ENCODE results near the gene DES.
"Not testable (repeated sequence)": the region's sequence is repeated elsewhere in the genome, so short reads cannot be mapped to it uniquely, and the experiment has no call there.

The DES gene

DNA sequence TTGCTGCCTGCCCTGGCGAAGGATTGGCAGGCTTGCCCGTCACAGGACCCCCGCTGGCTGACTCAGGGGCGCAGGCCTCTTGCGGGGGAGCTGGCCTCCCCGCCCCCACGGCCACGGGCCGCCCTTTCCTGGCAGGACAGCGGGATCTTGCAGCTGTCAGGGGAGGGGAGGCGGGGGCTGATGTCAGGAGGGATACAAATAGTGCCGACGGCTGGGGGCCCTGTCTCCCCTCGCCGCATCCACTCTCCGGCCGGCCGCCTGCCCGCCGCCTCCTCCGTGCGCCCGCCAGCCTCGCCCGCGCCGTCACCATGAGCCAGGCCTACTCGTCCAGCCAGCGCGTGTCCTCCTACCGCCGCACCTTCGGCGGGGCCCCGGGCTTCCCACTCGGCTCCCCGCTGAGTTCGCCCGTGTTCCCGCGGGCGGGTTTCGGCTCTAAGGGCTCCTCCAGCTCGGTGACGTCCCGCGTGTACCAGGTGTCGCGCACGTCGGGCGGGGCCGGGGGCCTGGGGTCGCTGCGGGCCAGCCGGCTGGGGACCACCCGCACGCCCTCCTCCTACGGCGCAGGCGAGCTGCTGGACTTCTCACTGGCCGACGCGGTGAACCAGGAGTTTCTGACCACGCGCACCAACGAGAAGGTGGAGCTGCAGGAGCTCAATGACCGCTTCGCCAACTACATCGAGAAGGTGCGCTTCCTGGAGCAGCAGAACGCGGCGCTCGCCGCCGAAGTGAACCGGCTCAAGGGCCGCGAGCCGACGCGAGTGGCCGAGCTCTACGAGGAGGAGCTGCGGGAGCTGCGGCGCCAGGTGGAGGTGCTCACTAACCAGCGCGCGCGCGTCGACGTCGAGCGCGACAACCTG lies at the start of gene DES:
Gene DES, plus strand, starts transcription at position 223 of the 857 bp plus-strand sequence. Its CDS starts 86 bp downstream, at position 309.
- DNase-seq (ENCODE audit: low read depth) = no peak
- H3K4me3 ChIP-seq (ENCODE audit: low read depth, low read length) = peak within 1 kb of the TSS; percentile 60

DNA sequence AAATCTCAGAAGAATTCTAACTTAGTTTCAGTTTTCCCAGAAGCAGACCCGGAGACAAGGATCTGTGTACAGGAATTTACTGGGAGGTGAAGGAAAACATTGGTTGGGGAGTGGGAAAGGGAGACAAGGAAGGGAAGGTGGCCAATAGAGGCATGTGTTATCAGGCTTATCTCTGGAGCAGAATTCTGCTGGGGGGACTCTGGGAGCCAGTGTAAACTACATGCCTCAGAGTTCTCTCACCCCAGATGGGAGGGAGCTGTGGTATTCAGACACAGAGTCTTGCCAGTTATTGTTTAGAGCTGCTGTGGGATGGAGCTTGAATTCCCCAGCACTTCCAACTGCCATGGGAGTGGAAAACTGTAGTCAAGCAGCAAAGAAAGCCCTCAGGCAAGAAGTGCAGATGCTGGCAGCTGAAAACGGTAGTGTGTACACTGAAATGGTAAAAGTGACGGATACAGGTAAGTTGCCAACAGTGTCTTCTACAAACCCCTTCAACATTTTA lies 49.4 kb upstream of the DES start:
- H3K4me3 ChIP-seq (ENCODE audit: low read depth, low read length) = peak overlapping the region; percentile 6

DNA sequence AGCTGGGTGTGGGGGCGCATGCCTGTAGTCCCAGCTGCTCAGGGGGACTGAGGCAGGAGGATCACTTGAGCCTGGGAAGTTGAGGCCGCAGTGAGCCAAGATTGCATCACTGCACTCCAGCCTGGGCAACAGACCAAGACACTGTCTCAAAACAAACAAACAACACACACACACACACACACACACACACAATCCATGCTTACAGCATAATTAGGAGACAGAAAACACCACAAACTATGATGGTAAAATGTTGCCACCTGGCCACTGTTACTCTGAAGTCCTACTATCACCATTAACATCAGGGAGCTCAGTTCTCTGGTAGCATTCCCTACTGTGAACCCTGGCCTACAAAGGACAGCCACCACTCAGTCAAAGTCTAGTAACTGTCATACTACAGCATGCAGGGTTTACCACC lies 48.7 kb upstream of the DES start:
- H3K4me3 ChIP-seq (ENCODE audit: low read depth, low read length) = no peak overlapping the region
- DNase-seq (ENCODE audit: low read depth) = peak; percentile 56

More for the DNA sequence above, 49.4 kb upstream of the DES start:
- peak; percentile 40 for DNase-seq (ENCODE audit: low read depth)

DNA sequence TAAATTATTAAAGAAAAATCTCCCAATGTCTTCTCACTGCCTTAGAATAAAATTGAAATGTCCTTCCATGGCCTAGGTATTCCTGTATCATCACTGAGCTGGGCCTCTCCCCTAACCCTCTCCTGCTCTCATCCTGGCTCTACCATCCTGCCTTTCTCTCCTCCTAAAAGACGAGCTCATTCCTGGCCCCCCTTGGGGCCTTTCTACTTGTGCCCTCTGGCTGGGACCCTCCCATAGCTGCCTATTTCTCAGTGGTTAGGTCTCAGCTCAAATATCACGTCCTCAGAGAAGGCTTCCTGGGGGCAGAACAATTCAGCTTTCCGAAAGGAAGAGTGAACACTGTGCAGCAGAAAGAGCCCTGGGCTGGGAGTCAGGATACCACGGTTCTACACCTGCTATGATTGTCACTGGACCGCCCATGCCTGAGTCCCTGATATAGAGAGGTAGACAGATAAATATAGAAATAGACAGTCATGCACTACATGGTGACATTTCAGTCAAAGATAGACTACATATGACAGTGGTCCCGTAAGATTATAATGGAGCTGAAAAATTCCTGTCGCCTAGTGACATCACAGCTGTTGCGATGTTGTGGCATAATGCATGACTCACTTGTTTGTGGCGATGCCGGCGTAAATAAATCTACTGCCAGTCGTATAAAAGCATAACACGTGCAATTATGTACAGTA lies 39.9 kb upstream of the DES start:
- no peak for DNase-seq (ENCODE audit: low read depth)
- H3K4me3 ChIP-seq (ENCODE audit: low read depth, low read length) = no peak overlapping the region

DNA sequence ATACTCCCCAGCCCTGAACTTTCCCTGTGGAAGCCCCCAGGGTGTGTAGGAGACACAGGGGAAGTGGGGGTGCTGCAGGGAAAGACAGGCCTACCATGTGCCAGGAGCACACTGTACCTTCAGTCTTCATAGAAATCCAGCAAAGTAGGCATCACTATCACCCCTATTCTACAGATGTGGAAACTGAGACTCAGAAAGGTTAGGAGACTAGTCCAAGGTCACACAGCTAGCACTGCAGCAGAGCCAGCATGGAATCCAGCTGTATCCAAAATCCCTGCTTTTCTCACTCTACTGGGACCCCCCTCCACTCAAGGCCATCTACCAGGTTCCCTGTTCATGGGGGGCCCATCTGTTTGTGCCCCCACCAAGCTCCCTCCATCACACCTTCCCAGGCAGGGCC lies 37.3 kb upstream of the DES start:
- H3K4me3 ChIP-seq (ENCODE audit: low read depth, low read length) = no peak overlapping the region
- DNase-seq (ENCODE audit: low read depth) = no peak

DNA sequence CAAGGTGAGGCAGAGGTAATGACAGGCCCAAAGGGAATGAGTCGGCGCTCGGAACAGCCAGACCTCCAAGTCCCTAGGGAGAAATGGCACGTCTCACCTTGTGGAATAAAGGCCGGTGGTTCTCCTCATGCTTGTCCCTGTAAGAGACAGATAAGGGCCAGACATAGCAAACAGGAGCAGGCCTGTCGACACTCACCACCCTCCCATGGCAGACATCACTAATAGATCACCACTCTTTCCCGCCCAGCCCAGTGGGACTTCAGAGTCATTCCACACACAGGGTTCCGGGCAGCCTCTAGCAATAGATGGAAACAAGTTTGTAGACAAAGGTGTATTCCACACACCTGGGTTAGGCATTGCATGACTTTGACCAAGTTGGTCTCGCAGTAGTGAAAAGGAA lies 36.7 kb upstream of the DES start:
- no peak overlapping the region for H3K4me3 ChIP-seq (ENCODE audit: low read depth, low read length)
- DNase-seq (ENCODE audit: low read depth) = no peak

DNA sequence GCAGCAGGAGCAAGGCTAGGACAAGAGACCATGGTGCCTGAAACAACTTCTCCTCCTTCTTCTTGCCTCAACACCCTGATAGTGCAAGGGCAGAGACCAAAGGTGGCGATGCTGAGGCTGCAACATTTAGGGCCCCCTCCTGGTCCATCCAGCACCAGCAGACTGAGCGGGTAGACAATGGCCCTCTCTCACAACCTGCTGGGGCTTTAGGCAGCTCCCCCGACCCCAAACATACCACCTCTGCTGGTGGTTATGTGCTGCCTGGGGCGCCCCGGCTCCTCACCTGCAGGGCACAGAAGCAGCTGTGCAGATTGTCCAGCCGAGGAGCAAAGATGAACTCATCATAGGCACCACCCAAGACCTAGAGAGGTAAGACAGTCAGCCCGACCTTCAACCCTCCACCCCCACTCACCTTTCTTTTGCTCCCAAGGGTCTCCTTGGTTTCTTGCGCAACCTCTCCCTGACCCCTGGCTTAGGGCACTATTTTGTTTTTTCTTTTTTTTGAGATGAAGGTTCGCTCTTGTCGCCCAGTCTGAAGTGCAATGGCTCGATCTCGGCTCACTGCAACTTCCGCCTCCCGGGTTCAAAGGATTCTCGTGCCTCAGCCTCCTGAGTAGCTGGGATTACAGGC lies 34.0 kb upstream of the DES start:
- no peak overlapping the region for H3K4me3 ChIP-seq (ENCODE audit: low read depth, low read length)
- DNase-seq (ENCODE audit: low read depth) = no peak

DNA sequence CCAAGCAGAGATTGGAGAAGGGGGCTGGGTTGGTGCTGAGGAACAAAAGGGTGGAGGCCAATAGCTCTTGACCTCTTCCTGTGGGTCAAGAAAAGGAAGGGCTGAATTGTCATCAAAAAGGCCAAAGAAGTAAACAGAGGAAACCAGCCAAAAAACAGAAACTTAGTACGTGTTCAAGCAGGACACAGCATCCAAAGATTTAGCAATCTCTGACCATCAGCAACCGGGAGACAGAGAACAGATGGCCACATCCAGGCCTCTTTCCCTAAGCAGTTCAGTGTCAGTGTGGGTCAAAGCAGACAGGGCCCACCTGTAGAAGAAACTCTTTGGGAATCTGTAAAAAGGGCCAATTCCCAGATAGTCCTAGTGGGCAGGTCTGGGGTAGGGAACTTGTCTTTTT lies 33.3 kb upstream of the DES start:
- DNase-seq (ENCODE audit: low read depth) = no peak
- H3K4me3 ChIP-seq (ENCODE audit: low read depth, low read length) = no peak overlapping the region

DNA sequence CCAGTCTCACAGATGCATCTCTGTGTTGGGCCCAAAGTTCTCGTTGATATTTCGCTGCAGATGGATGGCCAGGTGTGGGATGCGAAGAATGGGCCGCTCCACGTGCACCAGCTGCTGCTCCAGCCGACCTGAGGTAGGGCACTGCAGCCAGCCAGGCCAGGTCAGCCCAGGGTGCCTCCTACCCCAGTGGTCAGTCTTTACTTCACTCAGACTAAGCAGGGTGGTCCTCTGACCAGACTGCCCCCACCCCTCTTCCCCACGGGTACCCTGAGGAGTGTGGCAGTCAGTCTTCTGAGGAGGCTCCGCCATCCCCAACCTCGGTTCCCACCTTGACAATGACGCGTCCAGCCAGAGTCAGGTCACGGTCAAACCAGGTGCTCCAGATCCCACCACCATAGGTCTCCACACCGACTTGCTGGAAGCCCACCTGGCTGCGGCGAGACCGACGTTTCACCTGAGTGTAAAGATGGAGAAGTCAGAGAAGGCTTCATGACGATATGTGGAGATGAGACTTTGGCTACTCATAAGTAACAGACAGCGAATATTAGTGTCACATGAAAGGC lies 32.1 kb upstream of the DES start:
- no peak overlapping the region for H3K4me3 ChIP-seq (ENCODE audit: low read depth, low read length)

DNA sequence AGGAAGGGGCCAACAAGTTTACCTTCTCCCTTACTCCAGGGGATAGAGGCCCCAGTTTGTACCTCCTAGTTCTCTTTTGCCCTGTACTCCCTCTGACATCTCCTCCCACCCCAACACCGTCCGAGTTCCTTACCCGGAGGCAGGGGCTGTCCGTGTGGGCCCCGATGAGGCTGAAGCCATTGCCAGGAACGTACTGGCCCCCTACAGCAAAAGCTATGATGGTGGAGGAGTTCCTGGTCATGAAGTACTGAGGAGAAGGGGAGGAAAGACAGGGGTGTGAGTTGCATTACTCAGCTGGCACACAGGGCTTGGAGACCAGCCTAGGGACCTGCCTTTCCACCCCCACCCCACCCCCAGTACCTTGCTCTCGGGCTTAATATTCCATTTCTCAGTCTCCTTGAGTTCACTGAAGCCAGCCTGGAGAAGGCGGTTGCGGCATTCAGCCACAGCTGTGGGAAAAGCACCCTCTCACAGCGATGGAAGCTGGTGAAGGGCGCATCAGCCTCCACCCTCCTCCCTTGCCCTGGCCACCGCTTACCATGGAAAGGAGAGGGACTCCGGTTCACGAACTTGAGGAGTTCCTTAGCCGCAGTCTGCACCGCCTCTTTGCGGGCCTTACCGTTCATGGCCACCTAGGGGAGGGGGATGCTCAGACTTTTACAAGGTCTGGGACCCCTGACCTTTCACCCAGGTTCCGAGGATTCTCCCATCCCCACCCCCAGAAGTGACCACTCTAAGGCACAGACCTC lies 31.5 kb upstream of the DES start:
- H3K4me3 ChIP-seq (ENCODE audit: low read depth, low read length) = peak overlapping the region; percentile 91
- no peak for DNase-seq (ENCODE audit: low read depth)

More for the DNA sequence above, 32.1 kb upstream of the DES start:
- no peak for DNase-seq (ENCODE audit: low read depth)

DNA sequence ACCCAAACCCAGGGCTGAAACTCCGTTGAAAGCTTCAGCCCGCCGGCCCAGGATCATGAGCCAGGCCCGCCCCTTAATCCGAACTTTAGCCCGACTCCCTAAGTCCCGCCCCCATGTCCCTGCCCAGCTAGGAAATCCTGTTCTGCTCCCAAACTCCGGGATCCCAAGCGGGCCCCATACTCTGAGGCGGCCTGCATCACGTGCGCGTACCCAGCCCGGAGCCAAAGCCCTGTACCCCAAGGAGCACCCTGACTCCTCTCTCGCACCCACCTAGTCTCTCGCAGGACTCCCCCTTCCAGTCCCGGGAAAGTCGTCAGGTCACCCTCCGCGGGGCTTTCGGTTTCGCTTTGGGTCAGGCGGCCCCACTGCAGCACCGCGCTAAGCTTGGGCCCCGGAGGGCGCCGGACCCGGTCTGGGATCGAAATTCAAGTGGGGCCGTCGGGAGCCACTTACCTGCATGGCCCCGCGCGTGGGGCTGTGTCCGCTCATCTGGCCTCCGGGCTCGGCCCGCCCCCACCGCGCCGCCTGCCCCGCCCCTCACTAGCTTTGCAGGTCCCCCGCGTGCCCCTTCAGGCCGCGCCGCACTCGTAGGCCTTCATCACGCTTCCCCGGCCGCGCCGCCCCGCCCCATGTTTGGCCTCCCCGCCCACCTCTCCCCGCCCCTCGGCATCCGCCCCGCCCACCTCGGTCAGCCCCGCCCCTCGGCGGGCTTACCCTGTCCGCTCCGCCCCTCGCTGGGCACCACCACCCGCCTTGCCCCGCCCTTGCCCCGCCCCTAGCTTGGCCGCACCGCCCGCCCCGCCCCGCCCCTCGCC lies 30.7 kb upstream of the DES start, which contains the start of gene DNPEP:
Gene DNPEP, minus strand, starts transcription at position 607 of the 815 bp plus-strand sequence. Its CDS starts 118 bp downstream, at position 489.
- no peak for DNase-seq (ENCODE audit: low read depth)
- peak within 1 kb of the TSS; percentile 91 for H3K4me3 ChIP-seq (ENCODE audit: low read depth, low read length)

DNA sequence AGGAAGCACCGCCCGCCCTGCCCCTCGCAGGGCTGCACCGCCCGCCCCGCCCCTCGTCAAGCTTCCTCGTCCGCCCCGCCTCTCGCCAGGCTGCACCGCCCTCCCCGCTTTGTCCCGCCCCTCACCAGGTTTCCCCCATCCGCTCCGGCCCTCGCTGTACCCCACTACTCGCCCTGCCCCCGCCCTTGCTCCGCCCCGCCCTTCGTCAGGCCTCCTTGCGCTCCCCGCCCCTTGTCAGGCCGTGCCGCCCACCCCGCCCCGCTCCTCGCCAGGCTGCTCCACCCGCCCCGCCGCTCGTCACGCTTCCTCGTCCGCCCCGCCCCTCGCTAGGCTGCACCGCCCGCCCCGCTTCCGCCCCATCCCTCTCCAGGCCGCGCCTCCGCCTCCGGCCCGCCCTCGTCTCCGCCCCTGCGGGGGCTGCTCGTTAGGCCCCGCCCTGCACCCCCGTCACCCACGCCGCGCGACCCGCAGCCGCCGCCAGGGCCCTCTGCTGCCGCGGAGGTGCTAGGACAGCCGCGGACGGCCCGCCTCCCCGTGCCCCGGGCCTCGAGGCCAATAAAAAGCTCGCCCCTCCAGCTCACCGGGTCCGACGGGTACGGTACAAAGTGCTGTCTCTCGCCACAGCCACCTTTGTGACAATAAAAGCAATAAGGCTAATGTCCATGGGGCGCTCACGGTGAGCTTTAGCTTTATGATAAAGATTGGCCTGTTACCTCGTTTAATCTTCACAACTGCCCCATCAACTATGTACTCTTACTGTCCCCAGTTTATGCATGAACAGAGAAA lies 29.9 kb upstream of the DES start:
- H3K4me3 ChIP-seq (ENCODE audit: low read depth, low read length) = peak overlapping the region; percentile 44
- peak; percentile 92 for DNase-seq (ENCODE audit: low read depth)

DNA sequence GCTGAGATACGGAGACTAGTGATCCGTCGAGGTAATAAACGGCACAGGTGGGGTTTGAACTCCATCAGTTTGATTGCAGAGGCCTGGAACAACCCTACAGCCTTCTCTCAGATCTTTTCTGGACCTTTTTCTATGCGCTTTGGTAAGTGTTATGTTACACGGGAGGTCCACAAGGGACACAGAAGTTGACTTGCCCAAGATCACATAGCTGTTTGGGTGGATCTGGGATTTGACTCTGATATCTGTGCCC lies 29.3 kb upstream of the DES start:
- peak overlapping the region; percentile 44 for H3K4me3 ChIP-seq (ENCODE audit: low read depth, low read length)
- no peak for DNase-seq (ENCODE audit: low read depth)

DNA sequence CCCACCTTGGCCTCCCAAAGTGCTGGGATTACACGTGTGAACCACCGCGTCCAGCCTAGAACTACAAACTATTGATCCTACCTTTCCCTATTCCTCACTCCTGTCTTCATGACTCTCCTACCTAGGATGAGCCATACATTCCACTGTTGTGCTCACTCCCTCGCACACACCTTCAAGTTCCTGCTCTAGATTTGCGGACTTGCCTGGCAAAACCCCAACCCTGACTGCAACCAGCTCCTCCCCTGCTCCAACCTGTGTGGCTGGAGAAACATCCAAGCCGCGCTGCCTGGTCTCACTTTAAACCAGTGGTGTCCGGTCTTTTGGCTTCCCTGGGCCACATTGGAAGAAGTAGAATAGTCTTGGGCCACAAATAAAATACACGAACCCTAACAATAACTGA lies 25.4 kb upstream of the DES start:
- H3K4me3 ChIP-seq (ENCODE audit: low read depth, low read length) = no peak overlapping the region
- no peak for DNase-seq (ENCODE audit: low read depth)

DNA sequence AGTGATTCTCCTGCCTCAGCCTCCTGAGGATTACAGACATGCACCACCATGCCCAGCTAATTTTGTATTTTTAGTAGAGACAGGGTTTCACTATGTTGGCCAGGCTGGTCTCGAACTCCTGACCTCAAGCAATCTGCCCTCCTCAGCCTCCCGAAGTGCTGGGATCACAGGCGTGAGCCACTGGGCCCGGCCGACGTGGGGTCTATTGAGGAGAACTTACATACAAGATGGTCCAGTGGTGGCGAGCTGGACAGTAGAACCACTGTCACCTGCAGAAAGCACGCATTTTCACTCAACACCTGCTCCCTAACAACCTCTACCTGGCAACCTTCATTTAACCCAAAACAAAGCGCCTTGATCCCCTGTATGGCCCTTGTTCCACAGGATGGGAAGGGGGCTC lies 23.1 kb upstream of the DES start:
- not testable (repeated sequence) for DNase-seq (ENCODE audit: low read depth); H3K4me3 ChIP-seq (ENCODE audit: low read depth, low read length)

DNA sequence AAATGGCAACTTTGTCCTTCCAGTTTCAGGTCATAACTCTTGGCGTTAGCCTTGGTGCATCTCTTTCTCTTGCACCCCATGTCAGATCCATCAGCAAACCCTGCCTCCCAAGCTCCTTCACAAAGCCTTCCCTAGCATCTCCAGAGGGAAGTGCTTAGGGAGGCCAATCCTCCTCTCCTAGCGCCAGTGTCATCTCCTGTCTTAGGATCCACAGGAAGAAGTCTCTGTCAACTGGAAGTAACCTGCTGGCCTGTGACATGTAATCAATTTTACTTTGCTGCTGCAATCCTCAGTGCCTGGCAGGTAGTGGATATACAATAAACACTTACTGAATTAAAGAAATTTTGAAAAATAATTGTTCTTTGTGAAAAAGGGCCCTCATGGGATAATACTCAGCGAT lies 22.6 kb upstream of the DES start:
- DNase-seq (ENCODE audit: low read depth) = no peak
- H3K4me3 ChIP-seq (ENCODE audit: low read depth, low read length) = no peak overlapping the region

DNA sequence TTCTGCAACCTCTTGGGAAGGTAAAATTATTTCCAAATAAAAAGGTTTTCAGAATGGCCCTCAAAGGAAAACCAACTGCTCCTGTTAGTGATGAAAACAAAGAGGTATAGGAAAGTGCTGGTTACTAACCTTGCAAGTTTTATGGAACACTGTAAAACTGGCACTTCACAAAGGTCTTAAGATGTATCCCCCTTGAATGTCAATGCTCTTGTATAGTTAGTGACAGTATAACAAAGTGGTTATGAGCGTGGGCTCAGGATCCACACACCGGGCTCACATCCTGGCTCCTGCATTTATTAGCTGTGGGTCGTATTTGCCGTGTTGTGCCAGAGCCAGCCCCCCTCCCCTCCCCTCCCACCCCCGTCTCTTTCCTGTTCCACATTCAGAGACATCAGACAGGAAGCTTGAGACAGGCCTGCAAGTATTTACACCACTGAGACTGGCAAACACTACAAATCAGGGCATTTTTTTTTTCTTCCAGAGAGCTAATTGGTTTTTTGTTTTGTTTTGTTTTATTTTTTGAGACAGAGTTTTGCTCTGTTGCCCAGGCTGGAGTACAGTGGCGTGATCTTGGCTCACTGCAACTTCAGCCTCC lies 21.2 kb upstream of the DES start:
- H3K4me3 ChIP-seq (ENCODE audit: low read depth, low read length) = no peak overlapping the region
- DNase-seq (ENCODE audit: low read depth) = no peak
